DMS153 treated with DMSO at 0.1 percent for 48 hours (cell line): Measurements from ENCODE around the gene KCNN3.
A peak's percentile ranks its signal among the peaks of the same experiment; 100 is the strongest.

Experiments used
- DNase-seq: peaks from one replicate; lab custom pipeline; 2025; ENCODE audit not compliant: unreplicated experiment; lab: John Stamatoyannopoulos, UW

KCNN3 gene

DNA sequence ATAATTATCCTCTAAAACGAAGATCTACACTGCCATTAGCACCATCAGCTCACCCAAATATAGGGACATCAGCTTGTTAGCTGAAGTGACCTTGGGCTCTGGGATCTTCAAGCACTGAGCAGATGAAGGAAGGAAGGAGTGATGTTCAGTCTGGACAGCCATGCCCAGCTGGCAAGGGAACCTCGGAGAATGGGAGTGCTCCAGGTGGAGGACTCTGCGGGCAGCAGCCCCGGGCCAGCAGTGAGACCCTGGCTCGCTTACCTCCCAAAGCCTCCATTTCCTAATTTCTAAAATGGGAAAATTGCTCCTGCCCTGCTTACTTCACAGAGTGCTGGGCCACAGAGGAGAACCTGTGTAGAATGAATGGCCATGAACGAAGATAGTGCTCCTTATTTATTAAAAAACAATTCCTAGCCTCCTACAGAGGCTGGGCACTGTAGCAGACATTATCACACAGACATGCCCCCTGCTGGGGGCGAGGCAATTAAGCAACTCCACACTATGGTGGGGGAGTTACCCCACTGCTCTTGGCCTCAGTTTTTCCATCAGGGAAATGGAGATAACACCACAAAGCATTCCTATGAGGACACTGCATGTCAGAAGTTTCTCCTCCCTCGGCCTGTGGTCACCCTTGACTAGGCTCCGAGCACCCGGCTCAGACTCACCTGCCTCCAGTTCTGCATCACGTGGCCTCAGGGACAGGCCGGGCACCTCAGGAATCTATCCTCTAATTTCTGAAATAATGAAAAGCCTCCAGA lies 117.6 kb downstream of the KCNN3 start:
- DNase-seq = no peak

DNA sequence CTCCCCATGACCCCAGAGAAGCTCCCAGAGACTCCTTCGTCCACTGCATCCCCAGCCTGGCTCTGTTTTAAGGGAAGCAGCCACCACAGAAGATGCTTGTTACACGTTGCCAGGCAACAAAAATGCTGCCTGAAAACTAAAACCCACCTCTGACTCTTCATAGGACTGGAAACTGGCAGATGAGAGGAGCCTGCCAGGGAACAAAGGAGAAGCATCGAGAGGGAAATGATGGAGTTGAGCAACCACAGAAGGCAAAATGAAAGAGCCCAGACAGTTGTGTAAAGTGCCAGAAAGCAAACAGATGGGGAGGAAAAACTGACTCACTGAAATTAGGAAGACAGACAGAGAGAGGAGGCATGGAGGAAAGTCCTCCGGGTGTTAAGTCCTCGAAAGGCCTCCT lies 118.4 kb downstream of the KCNN3 start:
- peak; percentile 77 for DNase-seq

DNA sequence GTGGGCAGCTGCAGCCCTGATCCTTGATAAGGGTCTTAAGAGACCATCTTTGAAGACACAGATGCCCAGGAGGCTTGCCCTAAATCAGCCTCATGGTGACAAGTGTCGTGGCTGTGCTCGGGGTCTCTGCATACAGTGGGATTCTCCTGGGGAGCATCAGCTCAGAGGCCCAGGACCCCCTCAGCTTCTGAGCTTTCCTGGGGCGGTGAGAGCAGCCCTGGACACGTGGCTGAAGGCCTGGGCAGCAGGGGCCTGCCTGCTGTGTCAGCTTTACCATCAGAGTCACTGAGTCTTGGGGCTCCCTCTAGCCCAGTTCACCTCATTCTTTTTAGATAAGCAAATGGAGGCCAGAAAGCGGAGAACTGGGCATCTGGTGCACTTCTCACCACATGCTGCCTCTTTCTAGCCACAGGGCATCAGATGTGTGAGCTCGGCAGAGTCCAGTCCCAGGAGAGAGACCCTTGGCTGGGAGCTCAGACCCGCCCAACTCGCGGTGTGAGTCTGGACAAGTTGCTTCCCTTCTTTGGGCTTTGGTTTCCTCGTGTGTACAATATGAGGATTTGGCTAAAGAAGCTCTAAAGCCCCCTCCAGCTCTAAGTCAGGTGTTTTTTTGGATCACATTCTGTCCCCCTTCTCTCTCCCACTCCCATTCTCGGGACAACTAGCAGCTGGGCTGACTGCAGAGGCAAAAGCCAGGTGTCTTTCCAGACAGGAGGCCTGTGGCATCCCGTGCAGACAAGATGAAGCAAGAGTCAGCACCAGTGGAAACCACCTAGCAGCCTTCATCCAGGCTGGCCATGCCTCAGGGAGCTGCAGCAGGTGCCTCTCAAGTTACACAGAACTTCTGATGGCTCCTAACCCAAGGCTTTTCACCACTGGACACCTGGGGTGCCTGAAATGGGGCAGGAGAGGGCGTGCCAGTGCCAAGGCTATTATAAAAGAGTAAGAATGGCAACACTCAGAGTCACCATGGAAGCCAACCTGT lies 119.1 kb downstream of the KCNN3 start:
- DNase-seq = no peak

DNA sequence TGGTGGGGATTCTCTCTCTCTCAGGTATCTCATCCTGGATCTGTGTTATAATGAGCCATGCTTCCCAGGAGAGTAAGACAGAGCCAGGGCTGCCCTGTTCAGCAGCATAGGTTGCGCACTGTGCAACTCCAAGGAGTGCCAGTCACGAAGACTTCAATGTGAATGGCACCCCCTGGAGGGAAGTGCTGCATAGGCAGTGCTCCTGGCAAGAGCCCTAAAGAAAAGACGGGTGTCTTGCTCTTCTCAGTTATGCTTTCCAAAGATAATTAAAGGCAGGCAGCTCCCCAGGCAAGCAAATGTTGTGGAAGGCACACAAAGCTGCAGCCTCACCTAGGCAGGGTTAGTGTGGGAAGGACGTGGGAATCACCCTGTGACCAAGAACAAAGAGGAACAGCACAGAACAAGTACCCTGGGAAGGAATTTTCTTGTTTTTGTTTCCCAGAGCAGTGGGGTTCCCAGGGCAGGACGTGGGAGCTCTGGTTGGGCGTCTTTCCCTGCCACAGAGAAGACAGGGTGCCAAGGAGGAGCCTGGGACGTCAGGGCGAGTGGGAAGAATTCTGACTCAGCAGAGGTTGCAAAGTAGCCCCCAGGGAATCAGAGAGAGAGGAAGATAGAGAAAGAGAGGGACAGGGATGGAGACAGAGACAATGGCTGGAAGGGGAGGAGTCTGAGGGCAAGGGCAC lies 120.9 kb downstream of the KCNN3 start:
- peak; percentile 71 for DNase-seq

DNA sequence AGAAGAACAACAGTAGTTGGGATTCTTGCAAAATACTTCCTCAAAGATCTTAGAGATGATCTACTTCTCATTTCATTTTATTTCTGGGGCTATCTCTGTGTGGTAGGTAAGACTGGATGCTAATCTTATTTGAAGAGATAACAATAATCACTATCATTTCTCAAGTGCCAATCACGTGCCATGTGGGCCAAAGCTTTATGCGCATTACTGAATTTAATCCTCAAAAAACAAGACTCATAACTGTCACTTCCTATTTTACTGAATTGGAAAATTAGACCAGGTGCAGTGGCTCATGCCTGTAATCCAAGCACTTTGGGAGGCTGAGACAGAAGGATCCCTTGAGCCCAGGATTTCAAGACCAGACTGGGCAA lies 121.7 kb downstream of the KCNN3 start:
- DNase-seq = peak; percentile 46

DNA sequence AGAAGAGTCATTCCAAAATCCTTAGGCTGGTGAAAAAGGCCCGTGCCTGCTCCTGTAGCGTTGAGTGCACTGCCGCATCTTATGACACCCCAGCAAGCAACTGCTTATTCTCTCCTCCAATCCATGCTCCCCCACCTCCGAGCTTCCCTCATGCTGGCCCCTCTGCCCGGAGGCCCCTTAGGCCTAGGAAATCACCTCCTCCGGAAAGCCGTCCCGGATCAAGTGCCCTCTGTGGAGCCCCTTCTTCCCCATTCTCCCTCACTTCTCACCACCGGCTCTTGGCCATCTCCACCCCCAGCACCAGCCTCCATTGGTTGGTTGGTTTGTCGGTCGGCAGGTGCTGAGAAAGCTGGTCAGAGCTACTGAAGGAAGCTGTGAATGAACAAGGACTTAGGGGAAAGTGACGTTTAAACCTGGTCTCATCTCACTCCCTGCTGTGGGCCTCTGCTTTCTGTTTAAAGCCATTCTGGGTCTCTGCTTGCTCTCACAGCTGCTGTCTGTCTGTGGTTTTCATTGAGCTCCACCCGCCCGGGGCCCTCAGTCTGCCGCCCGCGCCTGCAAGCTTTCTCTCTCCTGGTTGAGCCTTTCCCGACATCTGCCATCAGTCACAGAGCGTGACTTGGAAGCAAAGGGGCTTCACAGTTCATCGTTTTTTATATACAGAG lies 122.2 kb downstream of the KCNN3 start:
- DNase-seq = no peak

DNA sequence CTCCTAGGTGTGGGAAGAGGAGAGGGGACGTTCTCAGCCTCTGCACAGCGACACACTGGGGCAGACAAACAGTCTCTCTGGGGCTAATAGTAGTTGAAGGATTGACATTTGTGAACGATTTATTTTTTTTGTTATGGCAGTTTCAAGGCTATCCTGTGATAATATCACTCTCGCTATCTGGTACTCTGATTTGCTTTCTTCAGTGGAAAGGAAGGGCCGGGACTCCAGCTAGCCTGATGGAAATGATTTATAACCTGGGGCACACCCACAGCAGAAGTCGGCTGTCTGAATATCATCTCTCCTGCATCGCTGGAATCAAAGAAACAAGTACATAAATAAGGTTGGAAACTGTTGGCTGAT lies 122.7 kb downstream of the KCNN3 start:
- peak; percentile 25 for DNase-seq

DNA sequence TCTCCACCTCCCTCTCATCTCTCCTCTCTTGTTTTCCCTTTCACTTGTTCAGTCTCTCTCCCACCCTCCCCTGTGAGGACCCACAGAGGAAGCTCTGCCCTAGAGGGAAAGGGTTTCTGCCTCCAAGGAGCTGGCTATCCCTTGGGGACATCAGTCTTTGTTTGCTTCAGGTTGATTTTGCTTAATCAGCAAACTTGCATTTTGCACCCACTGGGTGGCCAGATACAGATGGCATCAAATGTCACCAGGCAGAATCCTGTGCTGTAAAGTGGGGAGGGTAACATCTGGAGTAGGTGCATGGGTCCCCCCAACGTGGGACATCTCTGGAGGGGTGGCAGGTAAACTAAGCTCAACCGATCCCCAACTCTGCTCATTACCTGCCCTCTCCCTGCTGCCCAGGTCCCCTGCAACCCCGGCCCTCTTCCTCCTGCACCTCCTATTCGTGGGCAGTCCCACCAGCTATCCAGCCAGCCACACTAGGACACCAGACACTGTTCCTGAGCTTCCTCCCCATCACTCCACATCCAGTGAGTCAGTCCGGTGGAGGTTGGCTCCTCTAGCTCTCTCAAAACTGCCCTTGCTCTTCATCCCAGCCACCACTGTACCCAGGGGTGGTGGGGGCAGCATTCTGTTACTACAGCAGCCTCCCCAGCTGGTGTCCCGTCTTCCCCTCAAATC lies 123.3 kb downstream of the KCNN3 start:
- DNase-seq = no peak

DNA sequence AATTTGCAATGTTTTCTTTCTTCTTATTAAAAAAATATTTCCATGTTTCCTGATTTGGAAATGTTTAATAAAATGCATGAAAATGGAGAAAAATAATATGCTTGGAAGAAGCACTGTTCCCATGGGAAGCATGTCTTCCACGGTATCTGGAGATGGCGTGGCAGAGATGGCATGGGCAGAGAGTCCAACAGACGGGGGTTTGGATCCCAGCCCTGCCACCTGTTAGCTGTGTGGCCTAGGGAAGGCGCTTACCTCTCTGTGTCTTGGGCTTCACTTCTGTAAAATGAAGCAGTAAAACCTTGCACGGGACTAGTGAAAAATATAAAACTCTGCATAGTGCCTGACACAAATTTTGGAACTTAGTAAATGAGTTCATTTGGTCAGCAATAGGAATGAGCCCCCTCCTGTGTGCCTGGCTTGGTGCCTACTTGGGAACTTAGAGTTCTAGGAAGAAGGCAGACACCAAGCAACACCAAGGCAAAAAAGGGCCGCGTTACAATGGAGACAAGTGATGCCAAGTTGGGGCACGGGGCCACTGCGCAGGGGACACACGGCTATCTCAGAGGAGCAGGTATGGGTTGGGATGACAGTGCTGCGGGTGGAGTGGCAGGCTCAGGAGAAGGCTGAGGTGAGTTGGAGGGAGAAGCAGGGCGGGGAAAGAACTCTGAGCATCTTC lies 124.2 kb downstream of the KCNN3 start:
- no peak for DNase-seq

DNA sequence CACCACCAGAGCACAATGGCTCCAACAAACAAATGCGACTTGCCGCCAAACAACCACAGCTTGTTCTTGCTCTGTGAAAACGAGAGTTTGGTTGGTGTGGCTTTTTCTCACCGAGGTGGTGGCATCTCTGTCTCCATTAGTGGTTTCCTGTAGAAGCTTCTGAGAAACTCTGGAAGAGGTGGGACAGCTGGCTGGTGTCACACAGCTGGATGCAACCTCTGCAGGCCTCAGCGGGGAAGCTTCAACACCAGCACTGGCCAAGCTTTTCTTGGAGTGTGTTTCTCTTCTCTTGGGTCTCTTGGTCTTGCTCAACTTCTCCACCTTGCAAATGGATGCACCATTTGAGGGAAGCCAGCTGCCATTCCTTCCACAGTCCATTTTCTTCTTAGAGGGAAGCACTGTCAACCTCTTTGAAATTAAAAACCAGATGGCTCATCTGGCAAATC lies 124.8 kb downstream of the KCNN3 start:
- no peak for DNase-seq

DNA sequence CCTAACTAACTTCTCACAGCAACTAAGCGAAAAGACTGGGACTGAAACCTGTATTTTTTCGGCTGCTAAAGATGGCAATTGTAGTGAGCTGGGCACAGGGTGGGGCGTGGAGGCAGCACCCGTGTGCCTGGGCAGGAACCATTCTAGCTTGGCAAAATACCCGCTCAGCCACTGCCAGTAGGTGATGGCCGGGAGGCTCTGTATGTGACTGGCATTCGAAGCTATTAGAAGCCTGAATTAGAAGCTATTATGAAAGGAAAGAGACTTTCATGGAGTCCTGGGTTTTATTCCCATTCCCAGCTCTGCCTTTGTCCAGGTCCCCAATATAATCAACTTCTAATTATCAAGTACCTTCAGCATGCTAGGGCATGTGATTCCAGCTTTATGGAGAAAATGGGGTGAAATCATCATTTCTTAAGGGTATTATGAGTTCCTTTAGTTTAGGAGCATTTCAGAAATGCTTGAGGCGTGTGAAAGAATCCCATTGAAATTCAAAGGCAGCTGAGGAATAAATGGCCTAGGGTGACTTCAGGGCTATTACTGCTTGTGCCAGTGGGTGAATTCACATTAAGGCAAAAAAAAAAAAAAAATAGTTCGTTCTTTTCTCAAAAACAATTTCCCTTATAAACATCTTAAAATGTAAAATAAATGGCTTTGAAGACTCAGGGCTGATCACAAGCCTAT lies 125.6 kb downstream of the KCNN3 start:
- DNase-seq = no peak

DNA sequence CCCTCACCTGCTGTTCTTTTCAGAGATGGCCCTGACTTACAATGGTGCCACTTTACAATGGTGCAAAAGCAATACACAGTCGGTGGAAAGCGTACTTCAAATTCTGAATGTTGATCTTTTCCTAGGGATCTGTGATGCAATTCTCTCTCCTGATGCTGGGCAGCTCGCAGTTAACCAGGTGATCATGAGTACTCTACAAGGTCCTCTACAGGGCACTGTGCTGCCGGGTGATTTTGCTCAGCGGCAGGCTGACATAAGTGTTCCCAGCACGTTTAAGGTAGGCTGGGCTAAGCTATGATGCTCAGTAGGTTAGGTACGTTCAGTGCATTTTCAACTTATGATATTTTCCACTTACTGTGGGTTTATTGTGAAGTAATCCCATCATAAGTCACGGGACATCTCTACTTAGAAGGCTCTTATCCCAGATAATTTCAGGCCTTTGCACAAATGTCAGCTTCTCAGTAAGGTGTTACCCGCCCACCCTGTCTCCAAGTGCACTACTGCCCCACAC lies 126.5 kb downstream of the KCNN3 start:
- DNase-seq = peak; percentile 54

DNA sequence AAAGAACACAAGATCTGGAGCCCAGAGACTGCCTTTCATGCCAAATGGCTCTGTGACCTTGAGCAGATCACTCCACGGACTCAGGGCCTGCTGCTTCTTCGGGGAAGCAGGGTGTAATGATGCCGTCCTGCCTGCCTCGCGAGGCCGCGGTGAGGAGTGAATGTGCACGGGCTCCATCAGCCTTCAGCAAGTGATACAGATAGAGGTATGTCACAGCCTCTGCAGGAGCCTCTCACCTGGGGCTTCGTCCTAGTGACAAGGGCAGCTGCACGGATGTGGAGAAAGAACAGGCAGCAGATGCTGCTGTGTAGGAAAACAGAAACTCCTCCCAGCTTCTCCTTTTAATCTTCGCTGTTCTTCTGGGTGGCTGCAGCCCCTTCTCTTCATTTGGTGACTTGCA lies 127.5 kb downstream of the KCNN3 start:
- no peak for DNase-seq

DNA sequence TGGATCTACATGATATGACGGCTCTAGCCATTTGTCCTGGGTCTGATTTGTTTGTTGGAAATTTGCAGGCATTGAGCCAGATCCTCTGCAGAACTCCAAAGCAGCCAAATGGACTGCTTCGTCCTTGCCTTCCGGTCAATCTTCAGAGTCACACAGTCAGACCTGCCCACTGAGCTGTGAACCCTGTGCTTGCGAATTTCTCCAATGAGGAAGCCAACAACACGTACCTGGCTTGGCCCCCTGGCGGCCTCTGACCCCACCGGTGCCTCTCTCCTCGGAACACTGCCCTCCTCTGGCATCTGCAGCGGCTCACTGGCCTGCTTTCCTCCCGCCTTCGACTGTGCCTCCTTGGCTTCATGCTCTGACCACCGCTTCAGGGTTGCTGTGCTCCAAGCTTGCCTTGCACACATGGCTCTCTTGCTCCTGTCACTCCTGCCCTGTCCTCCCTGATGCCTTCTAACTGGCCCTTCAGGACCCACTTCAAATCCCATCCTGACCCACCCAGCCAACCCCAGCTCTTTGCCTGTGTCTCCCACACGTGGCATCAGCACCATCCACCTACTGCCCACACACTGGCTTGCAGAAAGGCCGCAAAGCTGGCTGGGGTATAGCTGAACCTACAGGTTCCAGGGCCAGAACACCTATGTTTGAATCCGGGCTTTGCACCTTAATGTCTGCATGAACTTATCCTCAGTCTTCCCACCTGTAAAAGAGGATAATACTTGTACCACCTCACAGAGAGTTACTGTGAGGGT lies 128.2 kb downstream of the KCNN3 start:
- DNase-seq = no peak

DNA sequence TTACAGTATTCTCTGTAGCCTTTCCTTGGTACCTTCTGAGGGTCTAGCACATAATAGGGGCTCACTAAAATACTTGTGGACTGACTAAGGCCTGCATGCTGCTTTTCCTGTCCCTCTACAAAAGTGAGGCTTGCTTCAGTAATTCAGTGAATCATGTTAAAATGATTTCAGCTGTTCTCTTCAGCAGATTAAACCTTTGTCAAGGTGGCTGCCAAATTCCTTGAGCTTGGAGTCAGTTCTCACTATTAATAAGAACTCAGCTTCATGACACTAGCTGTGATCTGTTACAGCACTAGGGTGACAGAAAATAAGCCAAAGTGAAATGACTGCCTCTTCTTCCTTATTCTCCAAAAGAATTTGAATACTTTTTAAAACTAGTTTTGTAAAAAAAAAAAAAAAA lies 128.8 kb downstream of the KCNN3 start:
- no peak for DNase-seq

DNA sequence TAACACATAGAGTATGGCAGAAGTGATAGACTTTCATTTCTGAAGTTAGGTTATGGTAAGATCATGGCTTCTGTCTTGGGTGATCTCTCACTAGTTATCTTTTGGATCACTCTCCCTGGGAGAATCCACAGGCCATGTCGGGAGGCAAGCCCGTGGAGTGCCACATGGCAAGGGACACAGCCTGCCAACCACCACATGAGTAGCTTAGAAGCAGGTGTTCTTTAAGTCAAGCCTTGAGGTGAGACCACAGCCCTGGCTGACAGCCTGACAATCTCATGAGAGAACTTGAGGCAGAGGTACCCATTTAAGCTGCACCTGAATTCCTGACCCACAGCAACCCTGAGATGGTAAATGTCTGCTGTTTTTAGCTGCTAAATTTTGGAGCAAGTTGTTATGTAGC lies 130.4 kb downstream of the KCNN3 start:
- DNase-seq = no peak

DNA sequence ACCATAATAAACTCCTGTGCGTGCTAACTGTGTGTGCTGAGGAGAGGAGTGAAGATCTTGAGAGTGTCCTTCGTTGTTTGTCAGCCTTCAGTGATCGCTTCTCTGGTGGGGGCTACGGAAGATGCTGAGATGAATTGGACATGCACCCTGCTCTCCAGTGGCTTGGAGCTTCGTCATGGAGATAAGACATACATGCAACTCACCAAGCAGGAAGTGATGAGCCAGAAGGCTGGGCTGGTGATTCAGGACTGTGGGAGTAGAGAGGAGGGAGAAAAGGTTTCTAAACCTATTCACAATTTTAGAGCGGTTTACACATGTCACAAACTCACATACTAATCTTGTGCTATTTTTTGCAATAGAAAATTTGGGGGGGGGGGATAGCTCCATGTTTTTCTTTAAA lies 133.2 kb downstream of the KCNN3 start:
- no peak for DNase-seq

DNA sequence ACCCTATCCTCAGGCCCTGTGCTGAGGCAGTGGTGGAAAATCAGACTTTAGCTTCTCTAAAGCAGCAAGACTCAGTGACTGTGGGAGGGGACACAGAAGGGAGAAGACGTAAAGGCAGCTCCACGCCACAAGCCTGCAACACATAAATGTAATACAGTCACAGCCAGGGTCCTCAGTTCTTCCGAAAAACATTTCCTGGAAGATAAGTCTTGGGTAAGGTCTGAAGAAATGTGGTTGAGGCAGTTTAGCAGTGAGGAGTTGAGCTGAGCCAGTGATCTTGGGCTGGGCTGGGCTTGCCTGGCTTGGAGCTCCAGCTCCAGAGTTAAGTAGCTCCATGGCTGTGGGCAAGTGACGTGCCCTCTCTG lies 134.3 kb downstream of the KCNN3 start:
- DNase-seq = no peak
